CD14-positive monocyte (primary cell): ENCODE measurements around the gene CCN5. TPM values are rescaled to one million over a fixed set of nuclear protein-coding genes. Genes with fewer than 3 reads are reported as not detected.

ENCODE experiments used
- DNase-seq, 3 donors: peaks; one replicate each; pipeline ENCODE4 v3.0.0-alpha.2; 2011 to 2022
- H2AFZ ChIP-seq: 2 replicates; pipeline ENCODE4 v1.6.0; 2012; ENCODE audit warnings: mild to moderate bottlenecking, low read depth, low read length, inconsistent platforms; ENCODE audit not compliant: insufficient read depth, poor library complexity, severe bottlenecking
- H3K27ac ChIP-seq, 2 donors: 1 replicate in 1 of 2; 2 replicates in 1 of 2; pipeline ENCODE4 v1.5.1; 2012 to 2013; ENCODE audit warnings: low read length in 2 of 2, control low read depth in 1 of 2, inconsistent platforms in 1 of 2, low read depth in 1 of 2, mild to moderate bottlenecking in 1 of 2
- H3K27me3 ChIP-seq, 2 donors: one replicate each; pipeline versions ENCODE4 v1.6.0 to v1.6.1; 2011 to 2013; ENCODE audit warnings: low read length in 2 of 2; ENCODE audit not compliant: control insufficient read depth in 2 of 2, insufficient read depth in 2 of 2
- H3K36me3 ChIP-seq, 2 donors: replicated peaks in 1 of 2; 1 replicate in 1 of 2; 2 replicates in 1 of 2; pipeline versions ENCODE4 v1.5.1 to v1.6.1; 2012 to 2013; ENCODE audit warnings: low read length in 2 of 2, control low read depth in 1 of 2, inconsistent platforms in 1 of 2, mild to moderate bottlenecking in 1 of 2; ENCODE audit not compliant: insufficient read depth in 2 of 2, control insufficient read depth in 1 of 2
- H3K4me1 ChIP-seq, 2 donors: 1 replicate in 1 of 2; 2 replicates in 1 of 2; pipeline versions ENCODE4 v1.5.1 to v1.6.1; 2012 to 2013; ENCODE audit warnings: low read length in 2 of 2, control low read depth in 1 of 2, inconsistent platforms in 1 of 2, mild to moderate bottlenecking in 1 of 2, moderate library complexity in 1 of 2; ENCODE audit not compliant: insufficient read depth in 2 of 2, control insufficient read depth in 1 of 2
- H3K4me2 ChIP-seq: replicated peaks from 2 replicates; pipeline ENCODE3; 2012; ENCODE audit warnings: low read length, moderate library complexity, mild to moderate bottlenecking; ENCODE audit not compliant: poor library complexity, severe bottlenecking; ENCODE audit errors: extremely low read depth
- H3K4me3 ChIP-seq, 3 experiments: fragments of 200-600 bp in 1 of 3; sonication (generic) in 1 of 3; replicated peaks in 1 of 3; 1 replicate in 2 of 3; 2 replicates in 1 of 3; pipeline ENCODE4 v1.5.1; 2011 to 2013; ENCODE audit warnings: low read length in 3 of 3, mild to moderate bottlenecking in 3 of 3, control low read depth in 2 of 3, low read depth in 2 of 3, inconsistent platforms in 1 of 3, moderate library complexity in 1 of 3
- H3K79me2 ChIP-seq: 2 replicates; pipeline ENCODE4 v1.6.0; 2012; ENCODE audit warnings: mild to moderate bottlenecking, control low read depth, inconsistent platforms, low read length, moderate library complexity; ENCODE audit not compliant: insufficient read depth
- H3K9ac ChIP-seq: 2 replicates; pipeline ENCODE4 v1.6.0; 2017; ENCODE audit warnings: low read length, mild to moderate bottlenecking; ENCODE audit not compliant: insufficient read depth, poor library complexity, severe bottlenecking
- H3K9me3 ChIP-seq, 2 donors: replicated peaks in 1 of 2; 1 replicate in 1 of 2; 2 replicates in 1 of 2; pipeline versions ENCODE4 v1.5.1 to v1.6.1; 2012 to 2013; ENCODE audit warnings: low read length in 2 of 2, control low read depth in 1 of 2; ENCODE audit not compliant: control insufficient read depth in 1 of 2, insufficient read depth in 1 of 2
- H4K20me1 ChIP-seq: 2 replicates; pipeline ENCODE4 v1.6.0; 2012; ENCODE audit warnings: mild to moderate bottlenecking, low read length, control low read depth, moderate library complexity; ENCODE audit not compliant: insufficient read depth
- H3K27ac Mint-ChIP-seq, 7 donors: one replicate each; pipeline ENCODE4 v1.8.0; 2020; ENCODE audit warnings: mild to moderate bottlenecking in 7 of 7, mixed read lengths in 7 of 7, moderate library complexity in 6 of 7, inconsistent platforms in 2 of 7
- H3K27me3 Mint-ChIP-seq, 3 donors: one replicate each; pipeline ENCODE4 v1.8.0; 2021 to 2022; ENCODE audit warnings: low read depth in 3 of 3, mild to moderate bottlenecking in 3 of 3, mixed read lengths in 3 of 3, moderate library complexity in 3 of 3, inconsistent platforms in 1 of 3
- H3K36me3 Mint-ChIP-seq, 2 donors: one replicate each; pipeline ENCODE4 v1.8.0; 2020; ENCODE audit warnings: mixed read lengths in 2 of 2, inconsistent platforms in 1 of 2, mild to moderate bottlenecking in 1 of 2
- H3K4me1 Mint-ChIP-seq: one replicate; pipeline ENCODE4 v1.8.0; 2020; ENCODE audit warnings: mild to moderate bottlenecking, mixed read lengths
- H3K4me3 Mint-ChIP-seq, 2 donors: one replicate each; pipeline ENCODE4 v1.8.0; 2020; ENCODE audit warnings: mild to moderate bottlenecking in 2 of 2, mixed read lengths in 2 of 2, moderate library complexity in 1 of 2
- H3K9me3 Mint-ChIP-seq, 7 donors: one replicate each; pipeline ENCODE4 v1.8.0; 2020 to 2022; ENCODE audit warnings: mixed read lengths in 7 of 7, mild to moderate bottlenecking in 6 of 7, moderate library complexity in 6 of 7, inconsistent platforms in 2 of 7
- WGBS: methylation state at CpG from one replicate; pipeline ENCODE4 v1.1.5; 2013; ENCODE audit warnings: missing lambda C conversion rate; ENCODE audit not compliant: insufficient coverage; 5-methylcytosine and 5-hydroxymethylcytosine counted together
- intact Hi-C, 2 donors: fragments of 100-400 bp; cut with micrococcal nuclease; formaldehyde crosslinking; loops; one replicate each; pipeline versions ENCODE4 v1.15.0 to v1.15.1; 2023
- polyA plus RNA-seq, 3 donors: library from polyadenylated mRNA; depleted of rRNA in 1 of 3; unstranded in 2 of 3; stranded (reverse) in 1 of 3; fragments of 300-500 nt in 2 of 3; fragments of >200 nt in 1 of 3; fragmentation: Illumina TruSeq in 2 of 3; gene quantifications; 1 replicate in 2 of 3; 2 replicates in 1 of 3; pipeline ENCODE4 v1.2.3, GENCODE V29; 2012 to 2021
- TF ChIP-seq, protein P1 (sequence below): fragments of 200-600 bp; IDR thresholded peaks from one replicate; pipeline ENCODE4 v1.8.0; 2022; ENCODE audit warnings: antibody characterized with exemption, mild to moderate bottlenecking

The CCN5 gene
- polyA plus RNA-seq, 3 donors = not detected

DNA sequence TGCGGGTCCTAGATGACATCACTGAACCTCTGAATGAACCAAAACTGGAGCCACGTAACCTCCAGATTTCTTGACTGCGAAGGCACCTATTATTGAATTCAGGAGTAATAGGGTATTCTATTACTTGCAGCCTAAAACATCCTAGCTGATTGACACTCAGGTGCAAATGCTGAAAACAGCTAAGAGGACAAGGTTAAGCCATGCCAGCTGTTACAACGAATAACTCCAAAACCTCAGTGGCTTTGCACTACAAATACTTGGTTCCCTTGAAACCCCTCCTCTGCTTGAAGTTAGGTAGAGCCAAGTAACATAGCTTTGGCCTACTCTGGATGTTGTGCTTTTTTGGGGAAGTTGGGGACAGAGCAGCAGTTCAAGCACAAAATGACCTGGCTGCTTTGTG, 21.0 kb upstream of the CCN5 start:
- H3K27ac Mint-ChIP-seq = no peak overlapping the region
- no peaks in the 10 kb centered on the region for H4K20me1 ChIP-seq

DNA sequence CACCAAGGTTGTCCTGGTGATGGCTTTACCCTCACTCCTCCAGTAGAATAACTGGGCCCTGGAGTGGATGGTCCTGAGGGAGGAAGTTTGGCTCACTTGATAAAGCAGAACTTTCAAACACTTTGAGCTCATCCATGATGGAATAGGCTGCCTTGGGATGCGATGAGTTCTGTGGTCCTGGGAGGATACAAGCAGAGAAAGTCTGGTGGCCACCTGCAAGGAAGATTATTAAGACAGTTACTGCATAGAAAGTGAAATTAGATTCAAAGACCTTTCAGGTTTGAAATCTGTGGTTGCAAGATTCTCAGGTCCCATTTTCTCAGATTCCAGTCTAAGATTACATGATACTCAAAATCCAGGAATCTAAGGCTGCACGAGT, 19.9 kb upstream of the CCN5 start:
- WGBS = 89% methylated on average over 1 of the region's 2 CpGs
- Mint-ChIP-seq H3K9me3 (peaks cover 0 to 4% (median 0%) of the 10 kb centered on the region in 7 donors), H3K4me1 (peaks cover 5% of the 10 kb centered on the region), H3K36me3 (no peaks in the 10 kb centered on the region), H3K27me3 (peaks cover 0 to 4% (median 1%) of the 10 kb centered on the region in 3 donors), H3K27ac (peak overlapping the region in 1 of 7 donors; percentile 5), H3K4me3 (no peak overlapping the region)
- H3K79me2 ChIP-seq = no peaks in the 10 kb centered on the region
- TF ChIP-seq, protein P1, sequence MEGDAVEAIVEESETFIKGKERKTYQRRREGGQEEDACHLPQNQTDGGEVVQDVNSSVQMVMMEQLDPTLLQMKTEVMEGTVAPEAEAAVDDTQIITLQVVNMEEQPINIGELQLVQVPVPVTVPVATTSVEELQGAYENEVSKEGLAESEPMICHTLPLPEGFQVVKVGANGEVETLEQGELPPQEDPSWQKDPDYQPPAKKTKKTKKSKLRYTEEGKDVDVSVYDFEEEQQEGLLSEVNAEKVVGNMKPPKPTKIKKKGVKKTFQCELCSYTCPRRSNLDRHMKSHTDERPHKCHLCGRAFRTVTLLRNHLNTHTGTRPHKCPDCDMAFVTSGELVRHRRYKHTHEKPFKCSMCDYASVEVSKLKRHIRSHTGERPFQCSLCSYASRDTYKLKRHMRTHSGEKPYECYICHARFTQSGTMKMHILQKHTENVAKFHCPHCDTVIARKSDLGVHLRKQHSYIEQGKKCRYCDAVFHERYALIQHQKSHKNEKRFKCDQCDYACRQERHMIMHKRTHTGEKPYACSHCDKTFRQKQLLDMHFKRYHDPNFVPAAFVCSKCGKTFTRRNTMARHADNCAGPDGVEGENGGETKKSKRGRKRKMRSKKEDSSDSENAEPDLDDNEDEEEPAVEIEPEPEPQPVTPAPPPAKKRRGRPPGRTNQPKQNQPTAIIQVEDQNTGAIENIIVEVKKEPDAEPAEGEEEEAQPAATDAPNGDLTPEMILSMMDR = no peak
- H2AFZ ChIP-seq = no peak overlapping the region
- intact Hi-C loops = no loop called here
- H3K36me3 ChIP-seq = no peaks in the 10 kb centered on the region
- no peaks in the 10 kb centered on the region for H4K20me1 ChIP-seq
- H3K9me3 ChIP-seq = no peaks in the 10 kb centered on the region
- H3K27me3 ChIP-seq = no peaks in the 10 kb centered on the region
- H3K4me3 ChIP-seq = no peak overlapping the region
- no peak overlapping the region for H3K27ac ChIP-seq
- no peaks in the 10 kb centered on the region for H3K4me1 ChIP-seq
- no peak overlapping the region for H3K9ac ChIP-seq
- H3K4me2 ChIP-seq = no peak overlapping the region
- no peak for DNase-seq

More for the DNA sequence above, 21.0 kb upstream of the CCN5 start:
- H2AFZ ChIP-seq = no peak overlapping the region
- no peak overlapping the region for H3K4me3 Mint-ChIP-seq
- H3K27me3 Mint-ChIP-seq = peaks cover 0 to 4% (median 2%) of the 10 kb centered on the region in 3 donors
- intact Hi-C loops = no loop called here
- H3K79me2 ChIP-seq = no peaks in the 10 kb centered on the region
- no peaks in the 10 kb centered on the region for H3K9me3 ChIP-seq
- DNase-seq = no peak
- no peaks in the 10 kb centered on the region for H3K36me3 Mint-ChIP-seq
- no peaks in the 10 kb centered on the region for H3K36me3 ChIP-seq
- no peaks in the 10 kb centered on the region for H3K4me1 ChIP-seq
- no peak overlapping the region for H3K4me3 ChIP-seq
- no peak overlapping the region for H3K4me2 ChIP-seq
- WGBS = 95% methylated on average over 3 of the region's 4 CpGs
- no peak overlapping the region for H3K9ac ChIP-seq
- TF ChIP-seq, protein P1 = no peak
- H3K9me3 Mint-ChIP-seq = peaks cover 0 to 4% (median 0%) of the 10 kb centered on the region in 7 donors
- no peak overlapping the region for H3K27ac ChIP-seq
- H3K27me3 ChIP-seq = no peaks in the 10 kb centered on the region
- peaks cover 5% of the 10 kb centered on the region for H3K4me1 Mint-ChIP-seq
